Measurements from ENCODE around the gene JTB.

JTB gene

GRCh38 chr1:153946622-153947241 is 30.7 kb downstream of the JTB start, which contains the start of gene DENND4B:
Gene DENND4B (minus strand): TSS chr1:153946718. CDS start chr1:153944374, 2,344 bp downstream.
- Histone ChIP-seq H3K9me3 (ENCODE audit: control insufficient read depth, low read length) (no peaks in the 10 kb centered on the region), H4K8ac (ENCODE audit: low read length) (peak within 1 kb of the TSS; percentile 83), H3K27me3 (ENCODE audit: control insufficient read depth in 1 of 2, insufficient read depth in 1 of 2, low read length in 2 of 2) (no peaks in the 10 kb centered on the region), H2BK15ac (ENCODE audit: low read depth, poor library complexity, severe bottlenecking) (peak within 1 kb of the TSS; percentile 86), H2BK120ac (ENCODE audit: low read depth, low read length) (peak within 1 kb of the TSS; percentile 80), H2BK5ac (ENCODE audit: low read depth, low read length, poor library complexity, severe bottlenecking) (peak within 1 kb of the TSS; percentile 54), H4K91ac (ENCODE audit: low read length) (peak within 1 kb of the TSS; percentile 84), H3K4me2 (ENCODE audit: low read length, poor library complexity, severe bottlenecking) (peak within 1 kb of the TSS; percentile 83), H3K4me3 (ENCODE audit: insufficient read depth in 1 of 2, low read depth in 1 of 2, low read length in 2 of 2) (peak within 1 kb of the TSS; percentile 87 to 94), H2AK5ac (ENCODE audit: low read length, severe bottlenecking) (no peak within 1 kb of the TSS), H3K4me1 (ENCODE audit: control insufficient read depth, insufficient read depth, low read depth, low read length) (peaks cover 12% of the 10 kb centered on the region), H2AFZ (ENCODE audit: low read depth, low read length) (peak within 1 kb of the TSS; percentile 36), H2BK12ac (ENCODE audit: low read length in 2 of 2) (peak within 1 kb of the TSS in 1 of 2 experiments; percentile 37), H3K36me3 (ENCODE audit: control insufficient read depth in 1 of 2, insufficient read depth in 2 of 2, low read depth in 1 of 2, low read length in 2 of 2) (peaks cover 57 to 63% of the 10 kb centered on the region in 2 experiments), H3K14ac (ENCODE audit: low read length in 2 of 2) (peak within 1 kb of the TSS in 1 of 2 experiments; percentile 91), H3K23ac (ENCODE audit: low read length in 2 of 2) (peak within 1 kb of the TSS in 1 of 2 experiments; percentile 73), H3K27ac (ENCODE audit: low read length, poor library complexity, severe bottlenecking) (no peak within 1 kb of the TSS), H3K4ac (ENCODE audit: low read depth in 1 of 2, low read length in 2 of 2) (peak within 1 kb of the TSS; percentile 1 to 92), H3K9ac (ENCODE audit: low read length) (peak within 1 kb of the TSS; percentile 96), H3K18ac (ENCODE audit: low read depth in 1 of 2, low read length in 2 of 2) (peak within 1 kb of the TSS; percentile 37 to 98), H3K79me1 (replicated peaks; ENCODE audit: low read length, poor library complexity, severe bottlenecking) (peaks cover 41% of the 10 kb centered on the region)
- peak; percentile 83 for DNase-seq
- WGBS = 11% methylated on average over 28 of the region's 28 CpGs

GRCh38 chr1:153945795-153946621 is 31.5 kb downstream of the JTB start:
- Histone ChIP-seq H3K14ac (ENCODE audit: low read length in 2 of 2) (peak overlapping the region in 1 of 2 experiments; percentile 91), H4K8ac (ENCODE audit: low read length) (peak overlapping the region; percentile 83), H2BK15ac (ENCODE audit: low read depth, poor library complexity, severe bottlenecking) (peak overlapping the region; percentile 86), H3K4me3 (ENCODE audit: insufficient read depth in 1 of 2, low read depth in 1 of 2, low read length in 2 of 2) (peak overlapping the region; percentile 87 to 94), H3K9me3 (ENCODE audit: control insufficient read depth, low read length) (no peaks in the 10 kb centered on the region), H2AFZ (ENCODE audit: low read depth, low read length) (peak overlapping the region; percentile 36), H2AK5ac (ENCODE audit: low read length, severe bottlenecking) (no peak overlapping the region), H3K4me1 (ENCODE audit: control insufficient read depth, insufficient read depth, low read depth, low read length) (peaks cover 12% of the 10 kb centered on the region), H2BK12ac (ENCODE audit: low read length in 2 of 2) (peak overlapping the region in 1 of 2 experiments; percentile 37), H3K9ac (ENCODE audit: low read length) (peak overlapping the region; percentile 96), H2BK120ac (ENCODE audit: low read depth, low read length) (peak overlapping the region; percentile 80), H3K4ac (ENCODE audit: low read depth in 1 of 2, low read length in 2 of 2) (peak overlapping the region; percentile 1 to 92), H3K79me1 (replicated peaks; ENCODE audit: low read length, poor library complexity, severe bottlenecking) (peaks cover 41% of the 10 kb centered on the region), H2BK5ac (ENCODE audit: low read depth, low read length, poor library complexity, severe bottlenecking) (peak overlapping the region; percentile 54), H3K36me3 (ENCODE audit: control insufficient read depth in 1 of 2, insufficient read depth in 2 of 2, low read depth in 1 of 2, low read length in 2 of 2) (peaks cover 55 to 63% of the 10 kb centered on the region in 2 experiments), H3K27ac (ENCODE audit: low read length, poor library complexity, severe bottlenecking) (no peak overlapping the region), H3K23ac (ENCODE audit: low read length in 2 of 2) (peak overlapping the region in 1 of 2 experiments; percentile 73), H3K4me2 (ENCODE audit: low read length, poor library complexity, severe bottlenecking) (peak overlapping the region; percentile 83), H3K27me3 (ENCODE audit: control insufficient read depth in 1 of 2, insufficient read depth in 1 of 2, low read length in 2 of 2) (no peaks in the 10 kb centered on the region), H3K18ac (ENCODE audit: low read depth in 1 of 2, low read length in 2 of 2) (peak overlapping the region; percentile 37 to 98), H4K91ac (ENCODE audit: low read length) (peak overlapping the region; percentile 84)
- DNase-seq = peak; percentile 81
- under 1% methylated on average over 56 of the region's 95 CpGs for WGBS

- no peaks in the 10 kb centered on the region for H3K27me3 ChIP-seq (ENCODE audit: control insufficient read depth in 1 of 2, insufficient read depth in 1 of 2, low read length in 2 of 2)
- peak overlapping the region; percentile 37 to 98 for H3K18ac ChIP-seq (ENCODE audit: low read depth in 1 of 2, low read length in 2 of 2)
- peaks cover 46% of the 10 kb centered on the region for H3K79me1 ChIP-seq (replicated peaks; ENCODE audit: low read length, poor library complexity, severe bottlenecking)
- peak overlapping the region; percentile 96 for H3K9ac ChIP-seq (ENCODE audit: low read length)
- H2BK120ac ChIP-seq (ENCODE audit: low read depth, low read length) = peak overlapping the region; percentile 12
- H3K4me3 ChIP-seq (ENCODE audit: insufficient read depth in 1 of 2, low read depth in 1 of 2, low read length in 2 of 2) = peak overlapping the region; percentile 87 to 94
- H3K14ac ChIP-seq (ENCODE audit: low read length in 2 of 2) = peak overlapping the region in 1 of 2 experiments; percentile 74
- WGBS = 59% methylated on average over 12 of the region's 12 CpGs
- no peaks in the 10 kb centered on the region for H3K9me3 ChIP-seq (ENCODE audit: control insufficient read depth, low read length)
- no peak overlapping the region for H3K27ac ChIP-seq (ENCODE audit: low read length, poor library complexity, severe bottlenecking)
- peak overlapping the region; percentile 1 to 92 for H3K4ac ChIP-seq (ENCODE audit: low read depth in 1 of 2, low read length in 2 of 2)
- H3K36me3 ChIP-seq (ENCODE audit: control insufficient read depth in 1 of 2, insufficient read depth in 2 of 2, low read depth in 1 of 2, low read length in 2 of 2) = peaks cover 61 to 63% of the 10 kb centered on the region in 2 experiments
- no peak overlapping the region for H2BK5ac ChIP-seq (ENCODE audit: low read depth, low read length, poor library complexity, severe bottlenecking)
- H3K23ac ChIP-seq (ENCODE audit: low read length in 2 of 2) = peak overlapping the region in 1 of 2 experiments; percentile 57
- H2AFZ ChIP-seq (ENCODE audit: low read depth, low read length) = no peak overlapping the region
- peak overlapping the region in 1 of 2 experiments; percentile 59 for H2BK12ac ChIP-seq (ENCODE audit: low read length in 2 of 2)
- H4K8ac ChIP-seq (ENCODE audit: low read length) = peak overlapping the region; percentile 83
- peak overlapping the region; percentile 84 for H4K91ac ChIP-seq (ENCODE audit: low read length)
- peak; percentile 73 for DNase-seq
- H3K4me1 ChIP-seq (ENCODE audit: control insufficient read depth, insufficient read depth, low read depth, low read length) = peaks cover 12% of the 10 kb centered on the region
- H3K4me2 ChIP-seq (ENCODE audit: low read length, poor library complexity, severe bottlenecking) = peak overlapping the region; percentile 83
- H2BK15ac ChIP-seq (ENCODE audit: low read depth, poor library complexity, severe bottlenecking) = peak overlapping the region; percentile 30
- H2AK5ac ChIP-seq (ENCODE audit: low read length, severe bottlenecking) = no peak overlapping the region
Measured at GRCh38 chr1:153945131-153945794, 32.2 kb downstream of the JTB start.
